ENCODE data around the gene PLD4. TPM values are rescaled to one million over a fixed set of nuclear protein-coding genes. Genes with fewer than 3 reads are reported as not detected.

The PLD4 gene
- total and polyA plus RNA-seq, 9 of the 15 experiments (the other 6 are each of a cell fraction or from before 2014, with no cell fraction given), result 0.18 to 0.24 TPM; not detected in 7

- TF ChIP-seq CHAMP1 (IDR thresholded peaks at IDR 0.05), result no peak
- TF ChIP-seq HCFC1 (IDR thresholded peaks at IDR 0.05; ENCODE audit: low read depth, low read length), result no peak
- no peak for TF ChIP-seq PTRF (tag; IDR thresholded peaks at IDR 0.05)
- TF ChIP-seq ADNP (tag; IDR thresholded peaks at IDR 0.05), result no peak
Observed at GRCh38 chr14:104967386-104968152, 42.9 kb downstream of the PLD4 start (continued).

- FAIRE-seq (no peak), DNase-seq (ENCODE audit: extremely low read depth in 1 of 4, low spot score in 3 of 4) (peak in 2 of 4 experiments; percentile 48), ATAC-seq (peak; percentile 41)
- Histone ChIP-seq H4K20me1 (replicated peaks; ENCODE audit: control insufficient read depth, insufficient read depth, low read length) (peaks cover 6% of the 10 kb centered on the region; the same call in 1 of the 2 replicates), H3K4me1 (replicated peaks in 1 of 2; ENCODE audit: control insufficient read depth in 2 of 2, insufficient read depth in 2 of 2, low read length in 2 of 2) (peaks cover 0 to 52% of the 10 kb centered on the region in 2 experiments; a peak in 3 of 5 replicates), H3K79me2 (ENCODE audit: control insufficient read depth, insufficient read depth, low read length) (no peaks in the 10 kb centered on the region), H3K9ac (ENCODE audit: insufficient read depth in 1 of 2, low read depth in 2 of 2, low read length in 2 of 2) (no peak overlapping the region), H2AFZ (ENCODE audit: low read depth, low read length) (no peak overlapping the region), H3K27ac (ENCODE audit: extremely low read depth, low read depth, low read length) (no peak overlapping the region), H3K27me3 (ENCODE audit: control insufficient read depth in 2 of 2, insufficient read depth in 2 of 2, low read length in 2 of 2) (peaks cover 5 to 32% of the 10 kb centered on the region in 2 experiments; a peak in 2 of 5 replicates), H3K4me2 (ENCODE audit: insufficient read depth, low read length) (no peak overlapping the region), H3K36me3 (ENCODE audit: control insufficient read depth, insufficient read depth, low read length) (no peaks in the 10 kb centered on the region), H3K4me3 (no peak overlapping the region), H3K9me1 (ENCODE audit: control insufficient read depth, insufficient read depth, low read length) (no peaks in the 10 kb centered on the region), H3K9me3 (replicated peaks; ENCODE audit: control insufficient read depth, insufficient read depth, low read depth, low read length) (no peaks in the 10 kb centered on the region)
- BruUV-seq (replicated peaks), result no TSS peak
- TF ChIP-seq, protein P1, sequence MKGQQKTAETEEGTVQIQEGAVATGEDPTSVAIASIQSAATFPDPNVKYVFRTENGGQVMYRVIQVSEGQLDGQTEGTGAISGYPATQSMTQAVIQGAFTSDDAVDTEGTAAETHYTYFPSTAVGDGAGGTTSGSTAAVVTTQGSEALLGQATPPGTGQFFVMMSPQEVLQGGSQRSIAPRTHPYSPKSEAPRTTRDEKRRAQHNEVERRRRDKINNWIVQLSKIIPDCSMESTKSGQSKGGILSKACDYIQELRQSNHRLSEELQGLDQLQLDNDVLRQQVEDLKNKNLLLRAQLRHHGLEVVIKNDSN (CRISPR knock-in tag; IDR thresholded peaks at IDR 0.05), result no peak
- TF ChIP-seq BCL6 (CRISPR knock-in tag; IDR thresholded peaks at IDR 0.05) (no peak), GTF2F1 (IDR thresholded peaks at IDR 0.05; ENCODE audit: low read depth, low read length) (no peak), CLOCK (CRISPR knock-in tag; IDR thresholded peaks at IDR 0.05; ENCODE audit: borderline replicate concordance) (no peak), CC2D1A (IDR thresholded peaks at IDR 0.05) (no peak), RBM22 (IDR thresholded peaks at IDR 0.05; ENCODE audit: low read depth, low read length, poor library complexity, severe bottlenecking) (no peak), ZNF384 (IDR thresholded peaks at IDR 0.05; ENCODE audit: low read depth, low read length) (no peak)
- ChIA-PET POLR2A (interaction anchor here (0.6 kb wide), 1 partner anchor 358 kb away, joined by 3 read pairs; no protein-coding TSS in a partner anchor), CTCF (ENCODE audit: low intra/inter-chr PET ratio) (no interaction called here)
- 4% methylated on average over 7 of the region's 12 CpGs for WGBS (ENCODE audit: insufficient coverage, low coverage, missing lambda C conversion rate)
- in situ Hi-C loops (cut with MboI) (no loop called here), intact Hi-C loops (cut with micrococcal nuclease) (no loop called here)
Observed at GRCh38 chr14:104968153-104968527, 43.5 kb downstream of the PLD4 start.
